K562 (cell line): ENCODE results near the gene SPIB. TPM values are rescaled to one million over a fixed set of nuclear protein-coding genes. Genes with fewer than 3 reads are reported as not detected.

Experiments
- ATAC-seq: fragments of 200-7000 bp; cut with Tn5 transposase; 3 replicates; pipeline ENCODE4 v1.9.1; 2020; ENCODE audit warnings: moderate library complexity
- BruUV-seq: library from RNA; stranded (reverse); fragments of 400-500 nt; replicated peaks from 2 replicates; lab custom pipeline; 2021; lab: Mats Ljungman, UMichigan
- CTCF ChIA-PET: fragments of 300-600 bp; formaldehyde crosslinking; extraction: SDS; loops from one replicate; lab custom pipeline; 2021; ENCODE audit warnings: low intra/inter-chr PET ratio; lab: Yijun Ruan, JAX
- POLR2A ChIA-PET: fragments of 300-600, 350-650 bp; sonication (Branson Sonifier 250); formaldehyde crosslinking; extraction: SDS; loops from one replicate; lab custom pipeline; 2021; ENCODE audit warnings: antibody characterized with exemption, inconsistent platforms; lab: Yijun Ruan, JAX
- DNase-seq, 4 experiments: peaks; one replicate each; pipeline versions ENCODE4 v3.0.0 to v3.0.0-alpha.2; 2011 to 2018; ENCODE audit warnings: low spot score in 3 of 4, mixed read lengths in 3 of 4; ENCODE audit errors: extremely low read depth in 1 of 4
- FAIRE-seq: peaks from 2 replicates; lab custom pipeline; 2011; peaks lifted over from hg19 to GRCh38; lab: Jason Lieb, UNC
- H2AFZ ChIP-seq: 2 replicates; pipeline ENCODE4 v1.6.0; 2011; ENCODE audit warnings: low read depth, low read length, control low read depth, inconsistent platforms
- H3K27ac ChIP-seq: fragments of 200-600 bp; 3 replicates; pipeline ENCODE4 v1.8.0; 2011; ENCODE audit warnings: low read depth, mild to moderate bottlenecking, control low read depth, inconsistent platforms, low read length, moderate library complexity, mixed read lengths; ENCODE audit errors: extremely low read depth
- H3K27me3 ChIP-seq, 2 experiments: fragments of 300-600 bp in 1 of 2; 2 replicates in 1 of 2; 3 replicates in 1 of 2; pipeline versions ENCODE4 v1.6.0 to v1.8.0; 2011; ENCODE audit warnings: inconsistent platforms in 2 of 2, low read length in 2 of 2, mild to moderate bottlenecking in 1 of 2, mixed read lengths in 1 of 2, moderate library complexity in 1 of 2; ENCODE audit not compliant: control insufficient read depth in 2 of 2, insufficient read depth in 2 of 2
- H3K36me3 ChIP-seq: fragments of 300-600 bp; 3 replicates; pipeline ENCODE4 v1.8.0; 2011; ENCODE audit warnings: mild to moderate bottlenecking, low read length, inconsistent platforms; ENCODE audit not compliant: control insufficient read depth, insufficient read depth
- H3K4me1 ChIP-seq, 2 experiments: fragments of 200-600 bp in 1 of 2; replicated peaks in 1 of 2; 2 replicates in 1 of 2; 3 replicates in 1 of 2; pipeline versions ENCODE4 v1.5.1 to v1.8.0; 2011; ENCODE audit warnings: inconsistent platforms in 2 of 2, low read length in 2 of 2, mild to moderate bottlenecking in 1 of 2, mixed read lengths in 1 of 2, moderate library complexity in 1 of 2; ENCODE audit not compliant: control insufficient read depth in 2 of 2, insufficient read depth in 2 of 2
- H3K4me2 ChIP-seq: 2 replicates; pipeline ENCODE4 v1.6.1; 2011; ENCODE audit warnings: low read length, control low read depth, inconsistent platforms, mixed read lengths; ENCODE audit not compliant: insufficient read depth
- H3K4me3 ChIP-seq: fragments of 200-600 bp; sonication (generic), shearing (Covaris generic); 2 replicates; pipeline ENCODE4 v1.5.1; 2016; ENCODE audit warnings: control low read depth, inconsistent platforms
- H3K79me2 ChIP-seq: fragments of 200-600 bp; 3 replicates; pipeline ENCODE4 v1.8.0; 2011; ENCODE audit warnings: low read length, inconsistent platforms; ENCODE audit not compliant: control insufficient read depth, insufficient read depth
- H3K9ac ChIP-seq, 2 experiments: 2 replicates each; pipeline versions ENCODE4 v1.6.0 to v1.6.1; 2011; ENCODE audit warnings: low read depth in 2 of 2, low read length in 2 of 2, control low read depth in 1 of 2, inconsistent platforms in 1 of 2, mild to moderate bottlenecking in 1 of 2, mixed read lengths in 1 of 2; ENCODE audit not compliant: insufficient read depth in 1 of 2
- H3K9me1 ChIP-seq: one replicate; pipeline ENCODE4 v1.6.0; 2011; ENCODE audit warnings: inconsistent platforms, mild to moderate bottlenecking, low read length, moderate library complexity; ENCODE audit not compliant: control insufficient read depth, insufficient read depth
- H3K9me3 ChIP-seq: replicated peaks from 2 replicates; pipeline ENCODE4 v1.5.1; 2011; ENCODE audit warnings: low read depth, low read length, inconsistent platforms; ENCODE audit not compliant: control insufficient read depth, insufficient read depth
- H4K20me1 ChIP-seq: replicated peaks from 2 replicates; pipeline ENCODE4 v1.6.1; 2011; ENCODE audit warnings: low read length, inconsistent platforms, mixed read lengths; ENCODE audit not compliant: control insufficient read depth, insufficient read depth
- WGBS: fragments of 100-300 bp; shearing (Covaris generic); methylation state at CpG from one replicate; pipeline ENCODE4 v1.1.6; 2016; ENCODE audit warnings: low coverage, mixed read lengths; ENCODE audit not compliant: insufficient coverage; ENCODE audit errors: missing lambda C conversion rate; 5-methylcytosine and 5-hydroxymethylcytosine counted together
- in situ Hi-C: fragments of 300-500 bp; cut with MboI; formaldehyde crosslinking; loops from 4 replicates; pipeline ENCODE4 v1.15.0; 2018; ENCODE audit warnings: inconsistent platforms, mixed read lengths
- intact Hi-C: fragments of 100-400 bp; cut with micrococcal nuclease; formaldehyde crosslinking; loops from 2 replicates; pipeline ENCODE4 v1.14.2; 2022
- polyA plus RNA-seq, 8 experiments: library from polyadenylated mRNA; depleted of rRNA in 4 of 8; stranded (reverse) in 5 of 8; unstranded in 3 of 8; fragments of >200 nt; fragmentation: Nextera tagmentation in 2 of 8; fragmentation: Illumina TruSeq in 1 of 8; extraction: Ambion mirVana in 2 of 8; extraction: Trizol in 1 of 8; gene quantifications; 2 replicates each; pipeline versions ENCODE4 v1.2.1 to v1.2.3, GENCODE V29; 2011 to 2014; ENCODE audit warnings: inconsistent platforms in 1 of 8, missing spikeins in 1 of 8
- total RNA-seq, 7 experiments: library from RNA; depleted of rRNA in 6 of 7; stranded (reverse); fragments of >200 nt in 6 of 7; fragmentation: Illumina TruSeq in 2 of 7; extraction: Trizol in 2 of 7; gene quantifications; 2 replicates each; pipeline versions ENCODE4 v1.2.1 to v1.2.3, GENCODE V29; 2011 to 2021; ENCODE audit warnings: low replicate concordance in 1 of 7
- TF ChIP-seq, protein P1 (sequence below): fragments of 250-450 bp; sonication (Bioruptor Pico); IDR thresholded peaks from 2 replicates; pipeline ENCODE4 v1.4.0; 2020; ENCODE audit warnings: mild to moderate bottlenecking, moderate library complexity
- TF ChIP-seq, protein P2 (sequence below), 2 experiments: fragments of 450-650 bp in 1 of 2; sonication (generic) in 1 of 2; formaldehyde crosslinking in 1 of 2; IDR thresholded peaks; 2 replicates each; pipeline versions ENCODE4 v1.7.1 to v1.9.0; 2016 to 2022; ENCODE audit warnings: inconsistent platforms in 1 of 2, mild to moderate bottlenecking in 1 of 2, missing genetic modification reagents in 1 of 2

SPIB gene
- total and polyA plus RNA-seq, 9 of the 15 experiments (the other 6 are each of a cell fraction or from before 2014, with no cell fraction given), result 0.06 to 1.0 (median 0.43) TPM; not detected in 1

GRCh38 chr19:50462970-50463369 lies 44.2 kb downstream of the SPIB start:
- H3K9me1 ChIP-seq, result no peaks in the 10 kb centered on the region
- ATAC-seq (no peak), FAIRE-seq (no peak), DNase-seq (no peak)
- no peaks in the 10 kb centered on the region for H3K79me2 ChIP-seq
- in situ Hi-C loops, result loop anchor here (5.0 kb wide), 1 partner anchor 96 kb away; the partner anchor contains the start of gene NAPSA
- H2AFZ ChIP-seq, result no peak overlapping the region
- intact Hi-C loops, result no loop called here
- 47% methylated on average over 7 of the region's 7 CpGs for WGBS
- no TSS peak for BruUV-seq
- H3K9ac ChIP-seq, result peak overlapping the region in 1 of 2 experiments; percentile 31; a peak in 1 of 4 replicates
- TF ChIP-seq, protein P1, sequence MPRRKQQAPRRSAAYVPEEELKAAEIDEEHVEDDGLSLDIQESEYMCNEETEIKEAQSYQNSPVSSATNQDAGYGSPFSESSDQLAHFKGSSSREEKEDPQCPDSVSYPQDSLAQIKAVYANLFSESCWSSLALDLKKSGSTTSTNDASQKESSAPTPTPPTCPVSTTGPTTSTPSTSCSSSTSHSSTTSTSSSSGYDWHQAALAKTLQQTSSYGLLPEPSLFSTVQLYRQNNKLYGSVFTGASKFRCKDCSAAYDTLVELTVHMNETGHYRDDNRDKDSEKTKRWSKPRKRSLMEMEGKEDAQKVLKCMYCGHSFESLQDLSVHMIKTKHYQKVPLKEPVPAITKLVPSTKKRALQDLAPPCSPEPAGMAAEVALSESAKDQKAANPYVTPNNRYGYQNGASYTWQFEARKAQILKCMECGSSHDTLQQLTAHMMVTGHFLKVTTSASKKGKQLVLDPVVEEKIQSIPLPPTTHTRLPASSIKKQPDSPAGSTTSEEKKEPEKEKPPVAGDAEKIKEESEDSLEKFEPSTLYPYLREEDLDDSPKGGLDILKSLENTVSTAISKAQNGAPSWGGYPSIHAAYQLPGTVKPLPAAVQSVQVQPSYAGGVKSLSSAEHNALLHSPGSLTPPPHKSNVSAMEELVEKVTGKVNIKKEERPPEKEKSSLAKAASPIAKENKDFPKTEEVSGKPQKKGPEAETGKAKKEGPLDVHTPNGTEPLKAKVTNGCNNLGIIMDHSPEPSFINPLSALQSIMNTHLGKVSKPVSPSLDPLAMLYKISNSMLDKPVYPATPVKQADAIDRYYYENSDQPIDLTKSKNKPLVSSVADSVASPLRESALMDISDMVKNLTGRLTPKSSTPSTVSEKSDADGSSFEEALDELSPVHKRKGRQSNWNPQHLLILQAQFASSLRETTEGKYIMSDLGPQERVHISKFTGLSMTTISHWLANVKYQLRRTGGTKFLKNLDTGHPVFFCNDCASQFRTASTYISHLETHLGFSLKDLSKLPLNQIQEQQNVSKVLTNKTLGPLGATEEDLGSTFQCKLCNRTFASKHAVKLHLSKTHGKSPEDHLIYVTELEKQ (CRISPR knock-in tag), result no peak
- TF ChIP-seq, protein P2, sequence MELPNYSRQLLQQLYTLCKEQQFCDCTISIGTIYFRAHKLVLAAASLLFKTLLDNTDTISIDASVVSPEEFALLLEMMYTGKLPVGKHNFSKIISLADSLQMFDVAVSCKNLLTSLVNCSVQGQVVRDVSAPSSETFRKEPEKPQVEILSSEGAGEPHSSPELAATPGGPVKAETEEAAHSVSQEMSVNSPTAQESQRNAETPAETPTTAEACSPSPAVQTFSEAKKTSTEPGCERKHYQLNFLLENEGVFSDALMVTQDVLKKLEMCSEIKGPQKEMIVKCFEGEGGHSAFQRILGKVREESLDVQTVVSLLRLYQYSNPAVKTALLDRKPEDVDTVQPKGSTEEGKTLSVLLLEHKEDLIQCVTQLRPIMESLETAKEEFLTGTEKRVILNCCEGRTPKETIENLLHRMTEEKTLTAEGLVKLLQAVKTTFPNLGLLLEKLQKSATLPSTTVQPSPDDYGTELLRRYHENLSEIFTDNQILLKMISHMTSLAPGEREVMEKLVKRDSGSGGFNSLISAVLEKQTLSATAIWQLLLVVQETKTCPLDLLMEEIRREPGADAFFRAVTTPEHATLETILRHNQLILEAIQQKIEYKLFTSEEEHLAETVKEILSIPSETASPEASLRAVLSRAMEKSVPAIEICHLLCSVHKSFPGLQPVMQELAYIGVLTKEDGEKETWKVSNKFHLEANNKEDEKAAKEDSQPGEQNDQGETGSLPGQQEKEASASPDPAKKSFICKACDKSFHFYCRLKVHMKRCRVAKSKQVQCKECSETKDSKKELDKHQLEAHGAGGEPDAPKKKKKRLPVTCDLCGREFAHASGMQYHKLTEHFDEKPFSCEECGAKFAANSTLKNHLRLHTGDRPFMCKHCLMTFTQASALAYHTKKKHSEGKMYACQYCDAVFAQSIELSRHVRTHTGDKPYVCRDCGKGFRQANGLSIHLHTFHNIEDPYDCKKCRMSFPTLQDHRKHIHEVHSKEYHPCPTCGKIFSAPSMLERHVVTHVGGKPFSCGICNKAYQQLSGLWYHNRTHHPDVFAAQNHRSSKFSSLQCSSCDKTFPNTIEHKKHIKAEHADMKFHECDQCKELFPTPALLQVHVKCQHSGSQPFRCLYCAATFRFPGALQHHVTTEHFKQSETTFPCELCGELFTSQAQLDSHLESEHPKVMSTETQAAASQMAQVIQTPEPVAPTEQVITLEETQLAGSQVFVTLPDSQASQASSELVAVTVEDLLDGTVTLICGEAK (IDR thresholded peaks at IDR 0.05), result peak; percentile 95
- TF ChIP-seq, protein P2 (CRISPR knock-in tag; IDR thresholded peaks at IDR 0.05), result peak; percentile 88
- H3K4me1 ChIP-seq, result peaks cover 12 to 52% of the 10 kb centered on the region in 2 experiments; a peak in 4 of 5 replicates
- H3K4me3 ChIP-seq, result no peak overlapping the region
- H3K9me3 ChIP-seq, result no peaks in the 10 kb centered on the region
- no peaks in the 10 kb centered on the region for H3K36me3 ChIP-seq
- H3K27ac ChIP-seq, result no peak overlapping the region
- no peaks in the 10 kb centered on the region for H4K20me1 ChIP-seq
- peaks cover 0 to 5% of the 10 kb centered on the region in 2 experiments; a peak in 2 of 5 replicates for H3K27me3 ChIP-seq
- POLR2A ChIA-PET, result interaction anchor here (1.3 kb wide), 1 partner anchor 92 kb away, joined by 3 read pairs; no protein-coding TSS in a partner anchor
- no peak overlapping the region for H3K4me2 ChIP-seq
- CTCF ChIA-PET, result no interaction called here
